ENCODE data around the gene LZIC. TPM values are rescaled to one million over a fixed set of nuclear protein-coding genes. Genes with fewer than 3 reads are reported as not detected.

The LZIC gene
- total and polyA plus RNA-seq, 2 of the 13 experiments (the other 11 are each of a cell fraction or from before 2014, with no cell fraction given), result 25.2 to 71.8 TPM

- TF ChIP-seq ZFP91 (CRISPR knock-in tag; IDR thresholded peaks at IDR 0.05; ENCODE audit: borderline replicate concordance) (peak; percentile 41; the same call in 1 of the 2 replicates), PLSCR1 (CRISPR knock-in tag; IDR thresholded peaks at IDR 0.05; ENCODE audit: borderline replicate concordance) (no peak), THAP7 (CRISPR knock-in tag; IDR thresholded peaks at IDR 0.05) (no peak), NR0B2 (CRISPR knock-in tag; IDR thresholded peaks at IDR 0.05) (no peak), NFRKB (IDR thresholded peaks at IDR 0.05) (no peak), ZNF256 (CRISPR knock-in tag; conservative IDR thresholded peaks at IDR 0.05) (no peak), MEF2D (CRISPR knock-in tag; IDR thresholded peaks at IDR 0.05) (no peak), SUZ12 (IDR thresholded peaks at IDR 0.05; ENCODE audit: low read depth, low read length) (no peak), ZNF678 (CRISPR knock-in tag; IDR thresholded peaks at IDR 0.05) (no peak), SOX6 (IDR thresholded peaks at IDR 0.05) (no peak), SOX6 (CRISPR knock-in tag; IDR thresholded peaks at IDR 0.05) (0 out of 2 replicates have a peak, but pooled peaks have one; percentile 6), TFE3 (CRISPR knock-in tag; IDR thresholded peaks at IDR 0.05) (peak; percentile 75), SIN3B (IDR thresholded peaks at IDR 0.05; ENCODE audit: low read length) (no peak), KLF6 (CRISPR knock-in tag; IDR thresholded peaks at IDR 0.05) (no peak), ZNF496 (CRISPR knock-in tag; IDR thresholded peaks at IDR 0.05; ENCODE audit: insufficient replicate concordance) (no peak), E2F5 (CRISPR knock-in tag; conservative IDR thresholded peaks at IDR 0.05) (no peak), ZMAT3 (CRISPR knock-in tag; conservative IDR thresholded peaks at IDR 0.05) (no peak), GLMP (CRISPR knock-in tag; IDR thresholded peaks at IDR 0.05; ENCODE audit: borderline replicate concordance) (no peak), HIC2 (CRISPR knock-in tag; IDR thresholded peaks at IDR 0.05; ENCODE audit: low read depth) (peak; percentile 65), ZNF570 (CRISPR knock-in tag; IDR thresholded peaks at IDR 0.05; ENCODE audit: borderline replicate concordance) (no peak)
Observed at GRCh38 chr1:9900142-9901043, 42.8 kb downstream of the LZIC start (continued).
